OCI-LY3 (cell line): Measurements from ENCODE around the gene FNDC11.

Source experiments
- H2AFZ ChIP-seq: fragments of 200-600, 300-600 bp; shearing (Covaris generic); 2 replicates; pipeline ENCODE4 v1.6.0; 2014; ENCODE audit warnings: antibody characterized with exemption, low read depth, low read length
- H3K27ac ChIP-seq: fragments of 200-600, 300-600 bp; sonication (generic); 2 replicates; pipeline ENCODE4 v1.5.1; 2014; ENCODE audit warnings: mild to moderate bottlenecking, low read length, moderate library complexity, mixed read lengths
- H3K27me3 ChIP-seq: fragments of 200-600, 300-600 bp; sonication (generic); 2 replicates; pipeline ENCODE4 v1.6.1; 2014; ENCODE audit warnings: low read depth, low read length, mixed read lengths
- H3K36me3 ChIP-seq: fragments of 200-600, 300-600 bp; sonication (generic); replicated peaks from 2 replicates; pipeline ENCODE3; 2014; ENCODE audit warnings: low read depth, low read length, mixed read lengths
- H3K4me1 ChIP-seq: fragments of 300-600, 200-600 bp; sonication (generic); 2 replicates; pipeline ENCODE4 v1.6.1; 2014; ENCODE audit warnings: low read length, mixed read lengths
- H3K4me2 ChIP-seq: fragments of 200-600, 300-600 bp; sonication (generic); 2 replicates; pipeline ENCODE4 v1.6.1; 2014; ENCODE audit warnings: low read length, mixed read lengths
- H3K4me3 ChIP-seq: fragments of 300-600, 200-600 bp; sonication (generic); 2 replicates; pipeline ENCODE4 v1.5.1; 2014; ENCODE audit warnings: antibody characterized with exemption, mild to moderate bottlenecking, low read length, moderate library complexity
- H3K79me2 ChIP-seq: fragments of 300-600, 200-600 bp; shearing (Covaris generic); 2 replicates; pipeline ENCODE4 v1.6.1; 2014; ENCODE audit warnings: mild to moderate bottlenecking, low read length, mixed read lengths
- H3K9ac ChIP-seq: fragments of 300-600, 200-600 bp; shearing (Covaris generic); 2 replicates; pipeline ENCODE4 v1.6.0; 2014; ENCODE audit warnings: mild to moderate bottlenecking, low read length, moderate library complexity
- H3K9me3 ChIP-seq: fragments of 200-600, 300-600 bp; shearing (Covaris generic); 2 replicates; pipeline ENCODE4 v1.6.1; 2014; ENCODE audit warnings: low read length, mixed read lengths; ENCODE audit not compliant: insufficient read depth
- H4K20me1 ChIP-seq: fragments of 200-600, 300-600 bp; sonication (generic); 2 replicates; pipeline ENCODE4 v1.6.1; 2016; ENCODE audit warnings: low read length, mixed read lengths; ENCODE audit not compliant: insufficient read depth
- CTCF ChIP-seq: fragments of 200-600, 300-600 bp; sonication (generic); IDR thresholded peaks from 2 replicates; pipeline ENCODE4 v1.5.1; 2014; ENCODE audit warnings: antibody characterized with exemption, low read length, low read depth
- EZH2phosphoT487 ChIP-seq: fragments of 200-600 bp; shearing (Covaris generic); IDR thresholded peaks from 2 replicates; pipeline ENCODE4 v1.6.1; 2018; ENCODE audit warnings: antibody characterized with exemption, mixed run types, low read depth

FNDC11 gene

GRCh38 chr20:63507083-63507743, 46.7 kb upstream of the FNDC11 start:
- Histone ChIP-seq H3K27me3 (peaks cover 4% of the 10 kb centered on the region; the same call in 1 of the 2 replicates), H3K4me2 (no peak overlapping the region), H3K27ac (no peak overlapping the region), H3K4me3 (no peak overlapping the region), H4K20me1 (no peaks in the 10 kb centered on the region), H3K9ac (no peak overlapping the region), H3K4me1 (no peaks in the 10 kb centered on the region), H3K79me2 (no peaks in the 10 kb centered on the region), H3K36me3 (no peaks in the 10 kb centered on the region), H3K9me3 (no peaks in the 10 kb centered on the region), H2AFZ (no peak overlapping the region)
- no peak for TF ChIP-seq CTCF
- TF ChIP-seq EZH2phosphoT487: no peak

- Histone ChIP-seq H3K9ac (no peak overlapping the region), H3K27me3 (peaks cover 6% of the 10 kb centered on the region; the same call in 1 of the 2 replicates), H3K9me3 (no peaks in the 10 kb centered on the region), H4K20me1 (no peaks in the 10 kb centered on the region), H3K27ac (no peak overlapping the region), H3K36me3 (no peaks in the 10 kb centered on the region), H3K4me3 (no peak overlapping the region), H3K4me1 (no peaks in the 10 kb centered on the region), H2AFZ (no peak overlapping the region), H3K4me2 (no peak overlapping the region), H3K79me2 (no peaks in the 10 kb centered on the region)
- TF ChIP-seq EZH2phosphoT487: no peak
- TF ChIP-seq CTCF: no peak
These were observed 45.7 kb upstream of the FNDC11 start for GRCh38 chr20:63508072-63508768.

- Histone ChIP-seq H4K20me1 (no peaks in the 10 kb centered on the region), H2AFZ (no peak overlapping the region)
These were observed 44.8 kb upstream of the FNDC11 start for GRCh38 chr20:63509088-63509564.

More at GRCh38 chr20:63509088-63509564, 44.8 kb upstream of the FNDC11 start:
- no peak overlapping the region for H3K9ac ChIP-seq
- H3K4me3 ChIP-seq: no peak overlapping the region
- no peak overlapping the region for H3K27ac ChIP-seq
- H3K27me3 ChIP-seq: peaks cover 6% of the 10 kb centered on the region; the same call in 1 of the 2 replicates
- H3K4me2 ChIP-seq: no peak overlapping the region
- no peaks in the 10 kb centered on the region for H3K79me2 ChIP-seq
- TF ChIP-seq EZH2phosphoT487: no peak
- TF ChIP-seq CTCF: no peak
- H3K4me1 ChIP-seq: no peaks in the 10 kb centered on the region
- no peaks in the 10 kb centered on the region for H3K36me3 ChIP-seq
- H3K9me3 ChIP-seq: no peaks in the 10 kb centered on the region
